ENCODE results near the gene ZNF573. TPM values are rescaled to one million over a fixed set of nuclear protein-coding genes. Genes with fewer than 3 reads are reported as not detected.

ZNF573 gene
- total RNA-seq, 1 experiment from 2014 or later, result 17.5 TPM

DNA sequence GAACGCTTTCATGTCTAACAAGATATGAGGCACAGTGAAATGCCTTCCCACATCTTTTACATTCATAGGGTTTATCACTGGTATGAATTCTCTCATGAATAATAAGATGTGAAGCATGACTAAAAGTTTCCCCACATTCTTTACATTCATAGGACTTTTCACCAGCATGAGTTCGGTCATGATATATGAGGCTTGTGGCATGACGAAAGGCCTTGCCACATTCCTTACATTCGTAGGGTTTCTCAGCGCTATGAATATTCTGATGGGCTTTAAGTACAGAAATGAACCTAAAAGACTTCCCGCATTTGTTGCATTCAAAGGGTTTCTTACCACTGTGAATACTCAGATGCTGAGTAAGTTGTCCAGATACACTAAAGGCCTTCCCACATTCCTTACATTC is 81.2 kb downstream of the ZNF573 start:
- no peak overlapping the region for H2AK5ac ChIP-seq (ENCODE audit: insufficient read length, low read length)
- no peak overlapping the region for H3K23ac ChIP-seq (ENCODE audit: insufficient read length, low read depth, low read length)
- H2BK120ac ChIP-seq (ENCODE audit: low read depth, low read length, poor library complexity, severe bottlenecking), result no peak overlapping the region
- H4K91ac ChIP-seq (ENCODE audit: insufficient read length, low read depth, low read length), result no peak overlapping the region
- H2BK20ac ChIP-seq (ENCODE audit: low read depth, low read length, poor library complexity, severe bottlenecking), result no peak overlapping the region
- H4K20me1 ChIP-seq (ENCODE audit: control insufficient read depth, insufficient read depth, insufficient read length), result no peaks in the 10 kb centered on the region
- no peak overlapping the region for H4K8ac ChIP-seq (replicated peaks; ENCODE audit: insufficient read length, low read depth, low read length)
- DNase-seq, result no peak
- H3K79me2 ChIP-seq (ENCODE audit: insufficient read depth, low read length), result no peaks in the 10 kb centered on the region
- no peaks in the 10 kb centered on the region for H3K23me2 ChIP-seq (ENCODE audit: insufficient read length, low read depth, low read length, poor library complexity, severe bottlenecking)
- no peak overlapping the region for H3K18ac ChIP-seq (ENCODE audit: insufficient read length, low read depth, low read length)
- H3K4me1 Mint-ChIP-seq, result peaks cover 14 to 21% of the 10 kb centered on the region in 2 experiments
- H2AFZ ChIP-seq (ENCODE audit: low read length), result no peak overlapping the region
- no peak overlapping the region for H3K4me3 Mint-ChIP-seq
- no peak overlapping the region; a peak in 1 of 7 replicates for H3K27ac Mint-ChIP-seq
- no peak overlapping the region for H3T11ph ChIP-seq (ENCODE audit: low read length)
- H3K14ac ChIP-seq (ENCODE audit: insufficient read depth, low read length), result no peak overlapping the region
- peaks cover 4% of the 10 kb centered on the region; the same call in 1 of the 2 replicates for H3K27me3 ChIP-seq (ENCODE audit: insufficient read depth, low read length)
- H3K4me2 ChIP-seq (ENCODE audit: insufficient read depth, insufficient read length, low read length), result no peak overlapping the region
- no peaks in the 10 kb centered on the region; the same call in 1 of the 2 replicates for H3K4me1 ChIP-seq (ENCODE audit: insufficient read depth, low read length)
- no peaks in the 10 kb centered on the region for H3K9me3 ChIP-seq (ENCODE audit: control insufficient read depth, low read depth, low read length)
- H2BK15ac ChIP-seq (ENCODE audit: low read depth, low read length), result no peak overlapping the region
- no peak overlapping the region for H2BK12ac ChIP-seq (ENCODE audit: insufficient read length, low read depth, low read length)
- peaks cover 6 to 7% of the 10 kb centered on the region in 2 experiments; a peak in 3 of 5 replicates for H3K9me3 Mint-ChIP-seq
- peaks cover 49 to 61% (median 59%) of the 10 kb centered on the region in 3 experiments for H3K36me3 Mint-ChIP-seq (ENCODE audit: insufficient read depth in 1 of 3, low read depth in 3 of 3)
- no CpG with 5 or more reads among the region's 6 CpGs for WGBS (ENCODE audit: extremely low coverage, insufficient read length, low lambda C conversion rate)
- H4K5ac ChIP-seq (ENCODE audit: insufficient read length, low read depth, low read length), result no peak overlapping the region
- no peak overlapping the region for H3K9ac ChIP-seq (ENCODE audit: extremely low read depth, insufficient read length, low read length)
- no peak overlapping the region for H3K27ac ChIP-seq (ENCODE audit: insufficient read length, low read depth, low read length)
- peaks cover 32% of the 10 kb centered on the region for H3K27me3 Mint-ChIP-seq (ENCODE audit: low read depth)
- H3K4ac ChIP-seq (ENCODE audit: low read depth, low read length), result no peak overlapping the region
- TF ChIP-seq, protein P1, sequence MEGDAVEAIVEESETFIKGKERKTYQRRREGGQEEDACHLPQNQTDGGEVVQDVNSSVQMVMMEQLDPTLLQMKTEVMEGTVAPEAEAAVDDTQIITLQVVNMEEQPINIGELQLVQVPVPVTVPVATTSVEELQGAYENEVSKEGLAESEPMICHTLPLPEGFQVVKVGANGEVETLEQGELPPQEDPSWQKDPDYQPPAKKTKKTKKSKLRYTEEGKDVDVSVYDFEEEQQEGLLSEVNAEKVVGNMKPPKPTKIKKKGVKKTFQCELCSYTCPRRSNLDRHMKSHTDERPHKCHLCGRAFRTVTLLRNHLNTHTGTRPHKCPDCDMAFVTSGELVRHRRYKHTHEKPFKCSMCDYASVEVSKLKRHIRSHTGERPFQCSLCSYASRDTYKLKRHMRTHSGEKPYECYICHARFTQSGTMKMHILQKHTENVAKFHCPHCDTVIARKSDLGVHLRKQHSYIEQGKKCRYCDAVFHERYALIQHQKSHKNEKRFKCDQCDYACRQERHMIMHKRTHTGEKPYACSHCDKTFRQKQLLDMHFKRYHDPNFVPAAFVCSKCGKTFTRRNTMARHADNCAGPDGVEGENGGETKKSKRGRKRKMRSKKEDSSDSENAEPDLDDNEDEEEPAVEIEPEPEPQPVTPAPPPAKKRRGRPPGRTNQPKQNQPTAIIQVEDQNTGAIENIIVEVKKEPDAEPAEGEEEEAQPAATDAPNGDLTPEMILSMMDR (conservative IDR thresholded peaks at IDR 0.05), result no peak
- peaks cover 2% of the 10 kb centered on the region for H3K79me1 ChIP-seq (ENCODE audit: insufficient read depth, low read depth, low read length, poor library complexity, severe bottlenecking)
- no peak overlapping the region for H3K56ac ChIP-seq (ENCODE audit: insufficient read length, low read depth, low read length)
- no peak overlapping the region for H2BK5ac ChIP-seq (ENCODE audit: insufficient read length, low read length)

Measured in H9 (cell line).